Eye (tissue), 1 donor: ENCODE data around the gene OR2T1.
"Not testable (repeated sequence)": the region's sequence is repeated elsewhere in the genome, so short reads cannot be mapped to it uniquely, and the experiment has no call there.

ENCODE experiments used
- DNase-seq: peaks from one replicate; pipeline ENCODE4 v3.0.0-alpha.2; 2015

The OR2T1 gene

DNA sequence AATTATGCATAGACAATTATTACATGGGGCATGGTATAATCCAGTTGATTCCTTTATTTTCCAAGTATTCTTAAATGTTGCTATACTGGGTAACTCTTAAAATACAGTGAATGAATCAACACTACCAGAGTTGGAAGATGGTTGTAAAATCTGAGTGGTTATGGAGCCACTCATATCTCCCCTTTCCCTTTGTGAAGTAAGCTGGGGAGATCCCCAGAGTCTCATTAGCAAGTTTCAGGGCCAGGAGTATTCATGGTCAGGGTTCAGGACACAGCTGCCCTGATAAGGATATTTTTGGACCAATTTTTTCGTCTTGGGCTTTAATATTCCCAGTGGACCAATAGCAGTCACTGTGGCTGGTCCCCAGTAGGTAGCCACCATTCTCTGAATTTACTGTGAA lies 35.8 kb downstream of the OR2T1 start:
- not testable (repeated sequence) for DNase-seq

DNA sequence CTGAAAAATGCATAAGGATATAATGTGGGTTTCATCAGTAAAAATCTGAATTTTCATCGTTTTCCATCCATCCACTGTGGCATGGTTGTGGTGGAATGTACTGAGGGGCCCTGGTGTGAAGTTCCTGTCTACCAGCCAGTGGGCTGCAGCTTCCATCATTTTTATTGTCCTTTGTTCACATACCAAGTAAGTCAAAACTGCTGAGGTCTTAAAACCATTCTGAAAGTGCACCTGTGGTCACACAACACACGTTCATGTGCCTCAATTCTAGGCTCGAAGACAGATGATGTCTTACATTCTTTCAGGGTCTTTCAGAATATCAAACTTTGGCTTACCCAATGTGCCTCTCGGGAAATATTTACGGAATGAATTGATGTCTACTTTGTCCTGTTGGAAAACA lies 36.4 kb downstream of the OR2T1 start:
- DNase-seq, result not testable (repeated sequence)

DNA sequence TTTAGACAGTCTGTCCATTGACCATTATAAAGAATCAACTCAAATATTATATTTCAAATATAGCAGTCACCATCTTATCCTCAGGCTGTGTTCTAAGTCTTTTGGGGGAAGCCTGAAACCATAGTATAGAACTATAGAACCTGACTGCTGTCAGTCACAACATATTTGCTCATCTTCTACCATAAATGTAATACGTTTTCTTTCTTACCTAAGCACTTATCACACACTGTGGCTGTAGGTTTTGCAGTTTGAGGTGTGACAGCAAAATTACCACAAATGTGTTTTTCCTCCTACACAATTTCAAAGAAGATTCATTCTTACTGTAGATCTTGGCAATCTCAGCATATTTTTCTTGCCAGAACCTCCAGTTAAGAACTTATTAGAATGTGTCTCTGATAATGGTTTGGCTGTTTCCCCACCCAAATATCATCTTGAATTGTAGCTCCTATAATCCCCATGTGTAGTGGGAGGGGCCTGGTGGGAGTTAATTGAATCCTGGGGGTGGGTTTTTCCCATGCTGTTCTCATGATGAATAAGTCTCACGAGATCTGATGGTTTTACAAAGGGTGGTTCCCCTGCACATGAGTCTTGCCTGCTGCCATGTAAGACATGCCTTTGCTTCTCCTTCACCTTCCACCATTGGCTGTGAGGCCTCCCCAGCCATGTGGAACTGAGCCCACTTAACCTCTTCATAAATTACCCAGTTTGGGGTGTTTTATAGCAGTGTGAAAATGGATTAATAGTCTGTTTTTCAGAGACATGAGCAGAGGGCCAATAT lies 39.8 kb downstream of the OR2T1 start:
- not testable (repeated sequence) for DNase-seq

DNA sequence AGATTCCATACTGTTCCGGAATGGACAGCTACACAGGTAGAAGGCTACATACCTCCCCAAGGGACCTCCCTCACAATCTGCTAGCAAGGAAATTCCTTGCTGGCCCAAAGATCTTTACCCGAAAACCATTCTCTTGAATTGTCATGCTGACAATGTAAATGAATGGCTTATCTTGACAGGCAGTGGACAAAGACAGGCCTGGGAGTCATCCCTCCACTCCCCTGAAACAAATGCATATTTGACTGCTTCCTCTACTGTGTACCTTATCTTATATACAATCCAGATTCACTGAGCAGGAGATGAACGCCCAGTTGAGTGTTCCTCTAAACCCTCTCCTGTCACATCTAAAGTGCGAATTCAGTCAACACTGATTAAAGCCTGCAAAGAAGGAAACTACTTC lies 41.8 kb downstream of the OR2T1 start:
- DNase-seq, result not testable (repeated sequence)

DNA sequence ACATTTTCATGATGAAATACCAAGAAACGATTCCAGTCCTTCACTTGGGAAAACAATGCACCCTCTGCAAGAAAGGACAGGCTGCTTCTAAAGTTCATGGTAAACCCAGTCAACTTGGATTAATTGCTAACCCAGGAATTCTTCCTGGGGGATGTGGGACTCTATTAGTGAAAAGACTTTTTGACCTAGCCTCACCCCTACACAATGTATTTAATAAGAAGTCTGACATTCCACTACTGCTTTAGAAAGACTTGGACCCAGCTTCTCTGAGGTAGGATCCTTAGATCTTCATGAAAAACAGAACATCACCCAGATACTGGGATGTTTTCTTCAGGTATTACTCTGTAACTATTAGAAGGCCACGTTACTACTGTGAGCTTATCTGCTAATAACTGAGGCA lies 42.6 kb downstream of the OR2T1 start, which contains the start of gene OR2T2:
Gene OR2T2 (plus strand): TSS at position 239 of the 400 bp plus-strand sequence. CDS start 7,161 bp downstream, outside the sequence.
- DNase-seq, result not testable (repeated sequence)

DNA sequence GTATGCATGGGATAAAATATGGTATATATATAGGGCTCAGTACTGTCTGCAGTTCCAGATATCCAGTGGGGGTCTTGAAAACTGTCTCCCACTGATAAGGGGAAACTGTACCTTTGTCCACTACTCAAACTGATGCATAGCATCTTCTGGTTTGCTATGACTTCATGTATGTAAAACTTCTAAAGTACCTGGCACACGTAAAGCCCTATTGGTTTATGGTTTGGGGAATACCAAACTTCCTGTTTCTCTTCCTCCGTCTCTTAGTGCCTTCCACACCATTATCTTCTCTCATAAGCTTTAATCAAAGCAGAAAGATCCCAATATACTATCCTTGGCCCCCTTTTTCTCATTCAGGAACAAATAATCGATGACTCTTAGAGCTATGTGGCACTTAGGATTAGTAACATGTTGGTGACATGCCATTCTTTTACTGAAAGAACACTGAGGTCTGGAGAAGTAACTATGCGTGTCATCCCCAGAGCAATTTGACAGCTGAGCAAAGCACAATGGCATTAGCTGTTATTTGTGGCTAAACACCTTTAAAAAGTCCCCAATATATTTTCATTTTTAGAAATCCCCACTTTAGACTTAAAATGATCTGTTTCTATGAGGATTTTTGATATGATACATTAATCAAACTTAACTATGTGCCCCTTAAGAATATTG lies 45.7 kb downstream of the OR2T1 start:
- DNase-seq, result not testable (repeated sequence)

DNA sequence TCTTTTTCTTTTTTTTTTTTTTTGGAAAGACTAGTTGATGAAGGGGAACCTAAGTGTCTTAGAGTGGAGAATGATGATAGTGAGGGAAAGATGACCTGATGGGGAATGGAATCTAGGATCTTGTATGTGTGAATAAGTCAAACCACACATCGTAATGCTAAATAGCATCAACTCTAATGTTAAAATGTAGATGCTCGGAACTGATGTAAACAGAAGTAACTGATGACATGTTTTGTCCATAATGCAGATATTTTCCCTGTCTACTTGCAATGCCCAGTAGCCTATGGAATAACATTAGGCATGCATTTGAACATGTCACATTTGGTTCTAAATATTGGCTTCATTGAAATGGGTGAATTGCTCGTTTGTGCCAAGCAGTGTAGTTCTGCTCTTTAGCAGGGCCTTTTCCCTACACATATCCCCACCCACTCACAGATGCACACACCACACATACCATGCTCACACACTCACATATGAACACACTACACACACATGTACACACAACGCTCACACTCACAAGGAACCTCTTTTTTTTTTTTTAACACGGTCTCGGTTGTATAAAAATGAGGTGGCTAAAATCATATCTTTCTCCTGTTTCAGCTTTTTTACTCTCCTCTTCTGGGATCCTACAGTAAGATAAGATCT lies 47.1 kb downstream of the OR2T1 start:
- DNase-seq, result not testable (repeated sequence)

- not testable (repeated sequence) for DNase-seq
Measured at GRCh38 chr1:248450466-248451145, 47.8 kb downstream of the OR2T1 start.

GRCh38 chr1:248453619-248454018 lies 50.8 kb downstream of the OR2T1 start:
- not testable (repeated sequence) for DNase-seq

- not testable (repeated sequence) for DNase-seq
Measured at GRCh38 chr1:248455045-248455444, 52.2 kb downstream of the OR2T1 start.

- DNase-seq, result not testable (repeated sequence)
Measured at GRCh38 chr1:248456635-248457034, 53.8 kb downstream of the OR2T1 start.
